Activated B cell treated with CpG ODN at 0.5 μM for 24 hours (primary cell): ENCODE data around the gene RAPSN. TPM values are rescaled to one million over a fixed set of nuclear protein-coding genes. Genes with fewer than 3 reads are reported as not detected.

Source experiments
- ATAC-seq: fragments of 200-7000 bp; cut with Tn5 transposase; one replicate; pipeline ENCODE4 v1.10.0; 2021; ENCODE audit warnings: low read depth, mild to moderate bottlenecking, moderate library complexity
- CTCF ChIA-PET: fragments of 350-600 bp; sonication (Branson Sonifier 250); formaldehyde crosslinking; loops from one replicate; lab custom pipeline; 2021; ENCODE audit warnings: antibody characterized with exemption; lab: Charles Lee
- POLR2A ChIA-PET: fragments of 350-600 bp; sonication (Branson Sonifier 250); formaldehyde crosslinking; loops from one replicate; lab custom pipeline; 2021; ENCODE audit warnings: antibody characterized with exemption; lab: Charles Lee
- DNase-seq: peaks from one replicate; pipeline ENCODE4 v3.0.0; 2022
- H3K27ac Mint-ChIP-seq: one replicate; pipeline ENCODE4 v1.8.0; 2020; ENCODE audit warnings: mixed read lengths
- H3K27me3 Mint-ChIP-seq: one replicate; pipeline ENCODE4 v1.8.0; 2021; ENCODE audit warnings: mixed read lengths
- H3K36me3 Mint-ChIP-seq: one replicate; pipeline ENCODE4 v1.8.0; 2021; ENCODE audit warnings: low read depth, mixed read lengths
- H3K4me1 Mint-ChIP-seq: one replicate; pipeline ENCODE4 v1.8.0; 2021; ENCODE audit warnings: mixed read lengths
- H3K4me3 Mint-ChIP-seq: one replicate; pipeline ENCODE4 v1.8.0; 2020; ENCODE audit warnings: mild to moderate bottlenecking, mixed read lengths
- H3K9me3 Mint-ChIP-seq: one replicate; pipeline ENCODE4 v1.8.0; 2020; ENCODE audit warnings: mixed read lengths
- CTCF ChIP-seq: fragments of 200-600 bp; IDR thresholded peaks from one replicate; pipeline ENCODE4 v1.8.0; 2022; ENCODE audit warnings: antibody characterized with exemption, mild to moderate bottlenecking
- intact Hi-C: fragments of 100-400 bp; cut with micrococcal nuclease; formaldehyde crosslinking; loops from one replicate; pipeline ENCODE4 v1.15.1; 2024
- total RNA-seq: library from RNA; stranded (reverse); gene quantifications from 2 replicates; pipeline ENCODE4 v1.2.3, GENCODE V29; 2022

Gene RAPSN
- total RNA-seq, 1 donor from 2014 or later = 3.5 TPM

GRCh38 chr11:47489395-47489755 lies 40.4 kb upstream of the RAPSN start:
- intact Hi-C loops = no loop called here

GRCh38 chr11:47488674-47489394 lies 39.9 kb upstream of the RAPSN start:
- Mint-ChIP-seq H3K27ac (no peak overlapping the region), H3K27me3 (no peaks in the 10 kb centered on the region), H3K36me3 (peaks cover 65% of the 10 kb centered on the region), H3K4me3 (no peak overlapping the region), H3K4me1 (peaks cover 6% of the 10 kb centered on the region), H3K9me3 (no peaks in the 10 kb centered on the region)
- ATAC-seq = no peak
- intact Hi-C loops = no loop called here
- ChIA-PET POLR2A (no interaction called here), CTCF (no interaction called here)
- no peak for DNase-seq
- no peak for TF ChIP-seq CTCF

More at GRCh38 chr11:47489395-47489755, 40.4 kb upstream of the RAPSN start:
- no peak for ATAC-seq
- H3K4me3 Mint-ChIP-seq = no peak overlapping the region
- H3K9me3 Mint-ChIP-seq = no peaks in the 10 kb centered on the region
- no peak for TF ChIP-seq CTCF
- no peak overlapping the region for H3K27ac Mint-ChIP-seq
- ChIA-PET POLR2A (no interaction called here), CTCF (no interaction called here)
- H3K36me3 Mint-ChIP-seq = peaks cover 65% of the 10 kb centered on the region
- H3K4me1 Mint-ChIP-seq = peaks cover 8% of the 10 kb centered on the region
- no peak for DNase-seq
- no peaks in the 10 kb centered on the region for H3K27me3 Mint-ChIP-seq

GRCh38 chr11:47488111-47488510 lies 39.2 kb upstream of the RAPSN start:
- intact Hi-C loops = no loop called here
- Mint-ChIP-seq H3K27ac (no peak overlapping the region), H3K4me1 (peaks cover 3% of the 10 kb centered on the region), H3K27me3 (no peaks in the 10 kb centered on the region), H3K4me3 (no peak overlapping the region), H3K36me3 (peaks cover 69% of the 10 kb centered on the region), H3K9me3 (no peaks in the 10 kb centered on the region)
- ChIA-PET CTCF (no interaction called here), POLR2A (no interaction called here)
- no peak for ATAC-seq
- TF ChIP-seq CTCF = no peak
- DNase-seq = no peak

GRCh38 chr11:47487421-47487820 lies 38.5 kb upstream of the RAPSN start:
- Mint-ChIP-seq H3K9me3 (no peaks in the 10 kb centered on the region), H3K4me1 (peaks cover 1% of the 10 kb centered on the region), H3K4me3 (no peak overlapping the region), H3K36me3 (peaks cover 70% of the 10 kb centered on the region), H3K27ac (no peak overlapping the region), H3K27me3 (no peaks in the 10 kb centered on the region)
- DNase-seq (no peak), ATAC-seq (no peak)
- ChIA-PET POLR2A (no interaction called here), CTCF (no interaction called here)
- TF ChIP-seq CTCF = no peak
- intact Hi-C loops = no loop called here

GRCh38 chr11:47485107-47485506 lies 36.2 kb upstream of the RAPSN start:
- H3K27ac Mint-ChIP-seq = no peak overlapping the region
- no peaks in the 10 kb centered on the region for H3K27me3 Mint-ChIP-seq
- peaks cover 1% of the 10 kb centered on the region for H3K4me1 Mint-ChIP-seq
- H3K4me3 Mint-ChIP-seq = no peak overlapping the region
- DNase-seq = no peak
- H3K9me3 Mint-ChIP-seq = no peaks in the 10 kb centered on the region
- intact Hi-C loops = no loop called here
- no peak for ATAC-seq
- CTCF ChIA-PET = no interaction called here
- POLR2A ChIA-PET = no interaction called here
- TF ChIP-seq CTCF = no peak
- H3K36me3 Mint-ChIP-seq = peaks cover 88% of the 10 kb centered on the region
